NCI-H1436 treated with DMSO at 0.1 percent for 48 hours (cell line): ENCODE results near the gene ARHGEF1.
"Not testable (repeated sequence)": the region's sequence is repeated elsewhere in the genome, so short reads cannot be mapped to it uniquely, and the experiment has no call there.

Experiments
- DNase-seq: peaks from one replicate; lab custom pipeline; 2025; lab: John Stamatoyannopoulos, UW

Gene ARHGEF1

DNA sequence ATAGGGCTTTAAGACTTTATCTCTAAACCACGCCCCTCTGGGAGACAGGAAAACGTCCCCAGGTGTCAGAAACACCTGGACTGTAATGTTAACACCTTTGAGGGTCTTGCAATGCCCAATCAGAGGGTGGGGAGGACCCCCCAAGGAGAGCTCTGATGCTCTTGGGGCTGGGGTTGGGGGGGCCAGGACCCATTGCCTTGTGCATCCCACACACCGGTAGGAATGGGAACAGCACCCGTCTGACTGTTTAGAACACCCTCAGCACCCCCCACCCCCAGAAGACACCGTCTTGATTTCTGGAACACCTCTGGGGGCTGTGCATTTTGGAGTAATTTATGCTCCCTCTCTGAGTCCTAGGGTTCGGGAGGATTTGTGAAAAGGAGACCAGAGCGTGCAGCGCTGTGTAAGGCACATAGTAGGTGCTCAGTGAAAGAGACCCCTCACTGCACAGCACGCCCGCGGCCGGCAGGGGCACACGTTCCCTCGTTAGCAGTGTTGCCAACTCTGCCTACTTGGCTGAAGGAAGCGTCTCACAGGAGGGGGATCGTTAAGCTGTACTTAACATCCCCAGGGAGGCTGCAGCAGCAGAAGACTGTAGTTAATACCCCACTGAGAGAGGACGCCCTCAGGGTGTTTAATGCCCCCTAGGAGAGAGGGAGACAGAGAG, 48.1 kb downstream of the ARHGEF1 start:
- no peak for DNase-seq

DNA sequence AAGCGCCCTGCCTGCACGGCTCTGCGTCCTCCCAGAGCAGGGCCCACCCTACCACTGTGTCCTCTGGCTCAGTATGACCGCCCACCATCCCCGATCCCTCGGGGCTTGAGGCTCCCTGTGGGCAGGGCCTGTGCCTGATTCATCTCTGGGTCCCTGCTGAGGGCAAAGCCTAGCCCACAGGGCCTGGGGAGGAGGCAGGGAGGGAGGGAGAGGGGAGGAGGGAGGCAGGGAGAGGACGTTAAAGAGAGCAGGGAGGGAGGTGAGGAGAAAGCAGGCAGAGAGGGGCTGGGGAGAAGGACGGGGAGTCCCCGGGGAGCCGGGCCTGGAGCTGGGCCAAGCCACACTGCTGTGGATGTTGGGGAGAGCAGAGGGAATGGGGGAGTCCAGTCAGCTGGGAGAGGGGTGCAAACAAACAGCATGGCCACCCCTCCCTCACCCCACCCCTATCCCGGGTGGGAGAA, 49.3 kb downstream of the ARHGEF1 start:
- DNase-seq, result no peak

DNA sequence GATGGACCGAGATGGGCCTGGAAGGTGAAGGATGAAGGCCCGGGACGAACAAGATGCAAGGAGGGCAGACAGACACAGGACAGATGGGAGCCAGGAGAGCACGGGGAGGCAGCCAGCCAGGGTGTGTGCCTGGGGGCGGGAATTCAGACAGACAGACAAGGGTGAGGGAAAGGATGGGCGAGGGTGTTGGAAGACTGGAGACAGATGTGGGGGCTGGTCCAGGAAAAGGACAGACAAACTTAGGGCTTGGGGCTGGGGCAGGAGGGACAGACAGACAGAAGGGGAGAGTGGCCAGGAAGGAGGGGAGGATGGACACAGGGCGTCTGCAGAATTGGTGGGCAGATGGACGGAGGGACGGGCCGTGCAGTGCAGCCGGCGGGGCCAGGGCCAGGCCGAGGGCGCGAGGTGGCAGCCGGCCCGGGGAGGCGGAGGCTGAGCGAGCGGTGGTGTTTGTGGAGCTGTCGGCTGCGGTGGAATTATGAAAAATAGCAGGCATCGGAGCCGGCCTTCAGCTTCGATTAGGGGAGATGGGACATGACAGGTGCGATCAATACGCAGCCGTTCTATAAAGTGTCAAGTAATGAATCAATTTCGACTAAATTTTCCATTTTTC, 49.8 kb downstream of the ARHGEF1 start:
- no peak for DNase-seq

DNA sequence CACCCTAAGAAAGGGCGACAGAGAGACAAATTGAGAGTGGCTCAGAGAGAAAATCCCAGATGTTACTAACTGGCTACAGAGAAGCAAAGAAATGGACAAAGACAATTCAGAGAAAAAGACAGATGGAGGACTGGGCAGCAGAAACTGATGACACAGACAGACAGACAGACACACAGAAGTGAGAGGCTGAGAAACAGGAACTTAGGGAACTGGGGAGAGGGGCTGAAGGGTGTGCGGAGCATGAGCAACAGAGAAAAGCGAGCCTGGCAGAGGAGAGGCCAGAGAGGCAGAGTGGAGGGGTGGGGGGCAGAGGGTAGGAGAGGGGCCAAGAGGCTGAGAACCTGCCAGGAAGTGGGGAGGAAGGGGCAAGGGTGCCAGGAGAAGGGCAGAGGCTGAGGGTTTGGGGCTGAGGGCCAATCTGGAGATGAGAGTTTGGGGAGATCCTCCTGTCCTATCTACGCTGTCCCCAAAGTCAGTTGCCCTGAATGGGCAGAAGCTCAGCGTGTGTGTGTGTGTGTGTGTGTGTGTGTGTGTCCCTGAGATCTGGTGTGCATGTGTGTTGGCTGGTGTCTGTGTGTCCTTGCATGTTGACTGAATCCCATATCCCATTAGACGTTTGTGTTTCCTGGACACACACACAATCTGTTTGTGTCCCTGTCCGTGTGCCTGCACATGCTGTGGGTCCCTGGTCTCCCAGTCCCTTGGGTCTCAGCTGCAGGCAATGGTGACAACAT, 50.9 kb downstream of the ARHGEF1 start:
- DNase-seq, result no peak

DNA sequence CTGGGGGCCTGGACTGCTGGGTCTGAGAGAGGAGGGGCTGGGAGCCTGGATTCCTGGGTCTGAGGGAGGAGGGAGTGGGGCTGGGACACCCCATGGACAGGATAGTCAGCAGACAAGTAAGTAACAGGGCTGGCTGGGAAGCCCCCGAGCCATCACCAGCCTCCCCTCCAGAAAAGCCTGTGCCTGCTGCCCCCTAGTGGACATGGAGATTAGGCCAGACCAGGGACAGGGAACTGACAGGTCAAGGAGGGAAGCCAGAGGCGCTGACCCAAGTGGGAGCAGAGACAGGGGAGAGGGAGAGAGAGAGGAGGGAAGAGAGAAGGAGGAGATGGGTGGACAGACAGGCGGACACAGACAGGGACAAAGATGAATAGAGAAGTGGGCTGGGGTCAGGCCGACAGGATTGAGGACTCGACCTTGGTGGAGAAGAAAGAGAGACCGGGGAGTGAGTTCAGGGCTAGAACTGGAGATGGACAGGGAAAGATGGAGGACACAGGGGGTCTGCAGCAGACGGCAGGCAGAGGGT, 51.9 kb downstream of the ARHGEF1 start:
- DNase-seq, result no peak

DNA sequence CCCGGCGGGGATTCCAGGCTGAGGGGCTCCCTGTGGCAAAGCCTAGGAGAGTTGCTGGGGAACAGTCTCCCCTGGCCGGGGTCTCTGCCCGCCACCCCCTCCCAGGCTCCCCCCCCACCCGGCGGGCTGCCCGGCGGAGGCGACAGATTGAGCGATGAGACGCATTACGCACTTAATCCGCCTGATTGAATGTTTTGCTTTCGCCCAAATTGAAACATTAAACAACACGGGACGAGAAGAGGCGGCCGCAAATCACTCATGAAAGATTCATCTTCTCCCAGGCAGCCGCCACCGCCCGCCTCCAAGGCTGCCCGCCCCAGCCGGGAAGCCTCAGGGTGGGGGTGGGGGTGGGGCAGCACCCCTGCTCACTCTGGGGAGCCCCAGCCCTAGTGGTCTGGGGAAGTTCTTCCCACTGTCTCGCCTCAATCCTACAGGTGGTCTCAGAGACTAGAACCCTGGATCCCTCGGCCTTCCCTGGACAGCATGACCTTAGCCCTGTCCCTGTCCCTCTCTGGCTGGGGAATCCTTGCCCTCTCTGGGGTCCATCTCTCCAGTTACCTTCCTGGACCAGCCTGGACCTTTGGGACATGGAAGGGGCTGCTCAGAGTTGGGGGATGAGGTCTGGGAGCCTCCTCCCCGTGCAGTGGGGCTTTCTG, 52.9 kb downstream of the ARHGEF1 start:
- no peak for DNase-seq

DNA sequence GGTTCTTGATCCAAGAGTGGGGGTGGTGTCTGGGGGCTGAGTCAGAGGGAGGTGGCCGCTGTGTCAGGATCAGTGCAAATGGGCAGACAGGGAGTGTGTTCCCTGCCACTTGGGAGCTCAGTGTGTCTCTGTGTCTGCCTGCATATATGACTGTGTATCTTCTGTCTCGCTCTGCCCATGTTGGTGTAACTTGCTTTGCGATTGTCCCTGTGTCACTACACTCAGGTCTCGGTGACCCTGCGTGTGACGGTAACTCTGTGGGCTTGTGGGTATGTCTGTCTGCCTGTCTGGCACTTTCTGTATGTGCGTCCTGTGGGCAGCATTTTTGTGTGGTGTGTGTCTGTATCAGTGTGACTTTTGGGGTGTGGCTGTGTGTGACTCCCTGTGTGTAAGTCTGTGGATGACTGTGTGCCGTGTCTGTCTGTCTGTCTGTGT, 53.4 kb downstream of the ARHGEF1 start:
- no peak for DNase-seq

DNA sequence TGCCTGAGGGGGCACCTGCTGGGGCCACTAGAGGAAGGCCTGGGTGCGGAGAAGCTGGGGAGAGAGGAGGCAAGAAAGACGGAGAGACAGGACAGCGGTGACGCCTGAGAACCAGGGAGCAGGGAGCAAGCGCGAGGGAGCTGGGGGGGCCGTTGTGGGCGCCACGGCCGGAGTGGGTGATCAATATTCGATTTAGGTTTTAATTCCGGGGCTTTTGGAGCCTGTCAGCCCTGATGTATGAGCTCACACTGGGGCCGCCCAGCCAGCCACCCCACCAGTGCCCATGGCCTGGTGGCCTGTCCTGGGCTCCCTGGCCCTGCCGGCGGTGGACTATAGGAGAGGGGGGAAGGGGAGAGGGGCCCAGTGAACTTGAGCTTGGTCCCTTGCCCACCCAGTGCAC, 54.0 kb downstream of the ARHGEF1 start:
- no peak for DNase-seq

DNA sequence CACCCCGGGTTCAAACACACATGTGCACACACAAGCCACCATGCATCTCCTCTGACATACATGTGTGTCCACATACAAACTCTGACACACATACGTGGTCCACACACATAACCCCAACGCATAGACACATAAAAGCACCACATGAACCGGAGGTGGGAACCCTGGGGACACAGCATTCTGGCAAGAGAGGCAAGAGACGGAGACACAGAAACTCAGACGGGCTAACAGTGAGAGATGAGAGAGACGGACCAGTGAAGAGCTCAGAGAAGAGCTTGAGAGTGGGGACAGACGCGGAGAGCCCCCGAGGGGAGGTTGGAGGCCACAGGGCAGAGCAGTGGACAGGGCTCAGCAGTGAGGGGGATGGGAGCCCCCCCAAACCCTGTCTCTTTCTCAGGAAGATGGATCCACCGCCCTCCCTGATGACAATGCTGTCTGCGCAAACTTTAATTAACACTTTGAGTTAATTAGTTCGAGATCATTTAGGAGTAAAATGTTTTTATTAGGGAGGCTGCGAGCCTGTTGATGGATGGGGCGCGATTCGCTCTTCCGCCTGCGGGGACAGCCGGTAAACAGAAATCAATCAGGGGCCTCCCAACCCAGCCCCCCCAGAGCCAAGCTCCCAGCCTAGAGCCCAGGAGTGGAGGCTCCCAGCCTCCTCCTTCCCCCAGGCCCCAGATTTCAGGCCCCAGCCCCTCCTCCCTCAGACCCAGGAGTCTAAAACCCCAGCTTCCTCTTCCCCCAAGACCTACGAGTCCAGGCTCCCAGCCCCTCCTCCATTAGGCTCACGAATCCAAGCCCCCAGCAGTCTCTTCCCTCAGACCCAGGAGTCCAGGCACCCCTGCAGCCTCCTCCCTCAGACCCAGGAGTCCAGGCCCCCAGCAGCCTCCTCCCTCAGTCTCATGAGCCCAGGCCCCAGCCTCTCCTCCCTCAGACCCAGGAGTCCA, 54.8 kb downstream of the ARHGEF1 start:
- DNase-seq, result no peak

DNA sequence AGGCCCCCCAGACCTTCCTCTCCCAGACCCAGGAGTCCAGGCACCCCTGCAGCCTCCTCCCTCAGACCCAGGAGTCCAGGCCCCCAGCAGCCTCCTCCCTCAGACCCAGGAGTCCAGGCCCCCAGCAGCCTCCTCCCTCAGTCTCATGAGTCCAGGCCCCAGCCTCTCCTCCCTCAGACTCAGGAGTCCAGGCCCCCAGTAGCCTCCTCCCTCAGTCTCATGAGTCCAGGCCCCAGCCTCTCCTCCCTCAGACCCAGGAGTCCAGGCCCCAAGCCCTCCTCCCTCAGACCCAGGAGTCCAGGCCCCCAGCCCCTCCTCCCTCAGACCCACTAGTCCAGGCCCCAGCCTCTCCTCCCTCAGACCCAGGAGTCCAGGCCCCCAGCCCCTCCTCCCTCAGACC, 56.2 kb downstream of the ARHGEF1 start:
- DNase-seq, result not testable (repeated sequence)

DNA sequence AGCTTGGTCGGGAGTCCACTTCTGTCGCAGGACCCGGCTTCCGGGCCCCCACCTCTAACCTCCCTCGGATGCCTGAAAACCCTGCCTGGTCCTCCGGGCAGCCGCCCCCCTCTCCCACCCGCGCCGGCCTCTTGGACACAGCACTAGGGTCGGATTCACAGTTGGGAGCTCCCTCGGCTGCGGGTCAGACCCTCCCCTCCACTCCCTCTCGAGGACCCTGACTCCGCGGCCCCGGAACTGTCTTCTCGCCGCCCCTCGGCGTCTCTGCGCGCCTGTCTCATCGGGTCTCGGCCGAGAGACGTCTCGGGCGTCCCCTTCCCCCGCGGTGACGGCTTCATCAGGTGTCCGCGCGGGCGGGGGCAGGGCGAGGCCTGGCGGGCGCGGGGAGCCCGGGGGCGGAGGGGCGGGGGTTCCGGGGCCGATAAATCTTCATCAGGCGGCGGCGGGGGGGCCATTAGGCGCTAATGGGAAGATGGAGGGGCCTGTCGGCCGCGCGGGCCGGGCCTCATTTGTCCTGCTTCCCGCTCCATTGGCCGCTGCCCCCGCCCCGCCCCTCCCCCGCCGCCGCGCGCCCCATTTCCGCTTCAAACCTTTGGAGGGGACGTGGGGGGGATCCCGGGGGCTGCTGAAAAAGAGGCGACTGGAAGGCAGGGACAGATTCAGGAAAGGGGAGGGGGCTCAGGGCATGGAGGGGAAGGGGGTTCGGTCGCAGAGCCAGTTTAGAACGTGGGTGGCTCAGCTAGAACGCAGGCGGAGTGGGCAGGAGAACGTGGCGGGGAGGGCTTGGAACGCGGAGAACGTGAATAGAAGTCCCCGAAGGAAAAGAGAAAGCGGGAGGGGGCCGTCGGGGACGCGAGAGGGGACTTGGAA, 57.1 kb downstream of the ARHGEF1 start:
- DNase-seq, result no peak

DNA sequence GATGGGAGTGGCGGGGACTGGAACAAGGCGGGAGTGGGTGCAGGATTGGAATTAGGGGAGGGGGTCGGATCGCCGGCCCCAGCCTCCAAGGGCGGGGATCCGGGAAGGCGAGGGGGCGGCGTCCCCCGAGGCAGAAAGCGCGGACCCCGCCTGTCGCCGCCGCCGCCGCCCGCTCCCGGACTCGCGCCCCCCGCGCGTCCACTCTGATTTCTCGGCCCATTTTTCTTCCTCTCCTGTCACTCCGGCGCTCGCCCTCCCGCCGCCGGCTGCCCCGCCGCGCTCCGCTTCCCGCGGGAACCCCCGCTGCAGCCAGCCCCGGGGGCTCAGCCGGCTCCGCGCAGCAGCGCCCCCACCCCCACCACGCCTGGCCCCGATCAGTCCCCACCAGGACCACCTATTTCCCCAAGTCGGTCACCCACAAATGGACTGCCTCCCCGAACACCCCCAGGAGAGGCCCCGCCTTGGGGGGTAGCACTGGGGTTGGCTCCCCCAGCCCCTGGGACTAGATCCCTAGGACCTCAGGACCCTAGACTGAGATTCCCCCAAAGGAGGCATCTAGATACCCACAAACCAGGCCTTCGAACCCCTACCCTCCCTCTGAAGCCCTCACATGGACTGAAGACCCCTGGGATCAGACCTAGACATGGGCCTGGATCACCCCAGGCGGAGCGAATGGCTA, 57.9 kb downstream of the ARHGEF1 start:
- DNase-seq, result no peak

DNA sequence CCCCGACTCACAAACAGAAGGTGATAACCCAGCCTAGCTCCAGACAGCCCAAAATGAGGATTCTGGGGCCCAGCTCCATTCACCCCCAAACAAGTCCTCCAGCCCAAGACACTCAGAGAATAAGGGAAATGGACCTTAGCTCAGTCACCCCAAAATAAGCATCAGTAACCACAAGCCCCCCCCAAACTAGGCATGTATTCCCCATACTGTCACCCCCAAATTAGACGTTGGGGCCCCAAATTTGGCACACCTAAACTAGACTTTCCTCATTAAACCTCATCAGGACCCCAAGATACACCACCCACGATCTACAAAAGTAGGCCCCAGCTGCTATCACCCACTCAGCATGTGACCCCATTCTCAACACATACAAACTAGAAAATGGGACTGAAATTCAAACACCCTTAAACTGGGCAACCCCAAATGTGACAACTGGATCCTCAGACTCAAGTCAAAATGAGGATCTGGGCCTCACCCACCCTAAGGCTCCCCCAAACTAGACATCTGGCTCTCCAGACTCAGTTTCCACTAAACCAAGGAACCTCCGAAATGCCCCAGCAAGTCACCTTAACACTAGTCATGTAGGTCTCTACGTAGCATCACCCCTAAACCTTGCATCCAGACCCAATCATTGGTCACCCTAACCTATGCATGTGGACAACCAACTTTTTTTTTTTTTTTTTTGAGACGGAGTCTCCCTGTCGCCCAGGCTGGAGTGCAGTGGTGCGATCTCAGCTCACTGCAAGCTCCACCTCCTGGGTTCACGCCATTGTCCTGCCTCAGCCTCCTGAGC, 58.6 kb downstream of the ARHGEF1 start:
- DNase-seq, result no peak

DNA sequence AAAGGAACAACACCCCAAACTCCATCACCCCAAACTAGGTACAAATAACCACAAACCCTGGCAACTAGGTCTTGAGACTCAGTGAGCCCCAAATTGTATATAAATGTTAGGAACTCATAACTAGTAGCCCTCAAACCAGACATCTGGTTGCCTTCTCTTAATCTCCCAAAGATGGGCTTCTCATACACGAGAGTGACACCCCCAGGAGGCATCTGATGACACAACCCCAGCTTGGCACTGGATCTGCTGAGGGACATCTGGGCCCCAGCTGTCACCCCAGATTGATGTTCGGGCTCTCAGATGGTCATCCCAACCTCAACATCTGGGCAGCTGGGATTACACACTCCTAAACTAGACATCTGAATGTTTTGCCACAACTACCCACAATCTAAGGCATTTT, 61.4 kb downstream of the ARHGEF1 start:
- DNase-seq, result no peak

DNA sequence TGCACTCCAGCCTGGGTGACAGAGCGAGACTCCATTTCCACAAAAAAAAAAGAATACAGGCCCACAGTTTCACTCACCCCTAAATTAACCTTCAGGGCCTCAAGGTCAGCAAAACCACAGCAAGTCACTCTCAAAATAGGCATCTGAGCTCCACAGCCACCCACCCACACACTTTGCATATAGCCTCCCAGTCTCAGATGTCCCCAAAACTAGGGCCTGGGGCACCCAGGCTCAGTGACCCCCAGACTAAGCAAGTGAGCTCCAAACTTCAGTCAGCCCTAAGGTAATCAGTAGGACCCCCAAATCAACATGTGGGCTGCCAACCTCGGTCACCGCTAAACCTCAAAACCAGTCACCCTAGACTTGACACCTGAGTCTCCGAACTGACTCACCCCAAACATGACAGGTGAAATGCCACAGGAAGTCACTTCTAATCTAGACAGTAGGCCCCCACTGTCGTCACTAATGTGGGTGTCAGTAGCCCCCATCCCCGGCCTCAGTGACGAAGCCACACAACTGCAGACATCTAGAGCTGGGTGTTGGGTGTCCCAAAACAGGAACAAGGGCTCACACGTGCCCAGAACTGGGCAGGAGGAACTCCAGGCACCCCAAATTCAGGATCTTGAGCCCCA, 62.3 kb downstream of the ARHGEF1 start:
- no peak for DNase-seq

DNA sequence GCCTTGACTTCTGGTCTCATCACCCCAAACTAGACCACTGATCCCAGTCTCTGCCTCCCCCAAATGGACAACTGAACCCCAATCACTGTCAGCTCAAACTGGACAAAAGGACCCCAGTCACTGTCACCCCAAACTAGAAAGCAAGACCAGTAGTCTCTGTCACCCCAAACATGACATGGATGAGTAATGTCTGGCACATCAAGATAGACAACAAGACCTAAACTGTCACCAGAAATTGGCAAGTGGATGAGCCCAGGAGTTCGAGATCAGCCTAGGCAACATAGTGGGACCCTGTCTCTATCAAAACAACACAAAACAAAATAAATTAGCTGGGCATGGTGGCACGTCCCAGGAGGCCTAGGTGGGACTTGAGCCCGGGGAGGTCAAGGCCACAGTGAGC, 64.1 kb downstream of the ARHGEF1 start:
- DNase-seq, result no peak

DNA sequence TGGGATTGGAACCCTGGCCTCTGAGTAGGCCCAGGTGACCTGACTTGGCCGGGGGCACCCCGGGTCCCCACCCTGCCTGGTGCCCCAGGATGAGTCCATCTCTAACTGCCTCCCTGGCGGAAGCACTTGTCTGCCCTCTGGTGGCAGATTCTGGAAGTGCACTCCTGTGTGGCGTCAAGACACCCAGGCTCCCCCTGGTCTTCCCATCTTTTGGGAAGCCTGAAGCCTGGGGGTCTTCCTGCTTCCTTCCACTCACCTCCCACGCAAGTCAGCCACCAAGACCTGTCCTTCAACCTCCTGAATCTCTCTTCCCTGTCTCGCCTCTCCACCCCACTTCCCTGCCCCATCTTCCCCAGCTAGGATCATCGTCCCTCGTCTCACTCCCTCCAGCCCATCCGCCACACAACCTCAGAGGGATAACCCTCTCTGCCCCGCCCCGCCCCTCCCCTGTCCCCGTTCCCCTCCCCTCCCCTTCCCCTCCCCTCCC, 68.7 kb downstream of the ARHGEF1 start:
- DNase-seq, result no peak

DNA sequence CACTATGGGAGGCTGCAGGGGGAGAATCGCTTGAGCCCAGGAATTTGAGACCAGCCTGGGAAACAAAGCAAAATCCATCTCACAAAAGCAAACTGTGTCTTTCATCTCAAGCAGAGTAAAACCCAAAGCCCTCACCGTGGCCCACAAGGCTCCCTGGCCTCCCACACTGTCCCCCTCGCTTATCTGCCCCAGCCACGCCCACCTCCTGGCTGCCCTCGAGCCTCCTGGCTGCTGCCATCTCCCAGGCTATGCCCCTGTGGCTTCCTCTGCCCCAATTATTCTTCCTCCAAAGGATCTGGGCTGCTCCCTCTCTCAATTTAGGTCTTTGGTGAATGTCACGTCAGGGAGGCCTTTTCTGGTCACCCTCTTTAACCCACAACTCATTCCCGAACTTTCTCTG, 72.5 kb downstream of the ARHGEF1 start:
- DNase-seq, result no peak
